Muscle of arm (tissue), 12 donors: ENCODE measurements around the gene PTPN1. TPM values are rescaled to one million over a fixed set of nuclear protein-coding genes. Genes with fewer than 3 reads are reported as not detected.
"Not testable (repeated sequence)": the region's sequence is repeated elsewhere in the genome, so short reads cannot be mapped to it uniquely, and the experiment has no call there.

Source experiments
- DNase-seq: peaks from one replicate; pipeline ENCODE4 v3.0.0-alpha.2; 2013
- polyA plus RNA-seq, 12 donors: library from polyadenylated mRNA; unstranded; fragments of 120-200 nt; gene quantifications; one replicate each; pipeline ENCODE4 v1.2.1, GENCODE V29; 2013; ENCODE audit not compliant: insufficient read length in 12 of 12

PTPN1 gene
- polyA plus RNA-seq, 12 donors, result 16.9 to 22.1 (median 18.5) TPM; not detected in 1

DNA sequence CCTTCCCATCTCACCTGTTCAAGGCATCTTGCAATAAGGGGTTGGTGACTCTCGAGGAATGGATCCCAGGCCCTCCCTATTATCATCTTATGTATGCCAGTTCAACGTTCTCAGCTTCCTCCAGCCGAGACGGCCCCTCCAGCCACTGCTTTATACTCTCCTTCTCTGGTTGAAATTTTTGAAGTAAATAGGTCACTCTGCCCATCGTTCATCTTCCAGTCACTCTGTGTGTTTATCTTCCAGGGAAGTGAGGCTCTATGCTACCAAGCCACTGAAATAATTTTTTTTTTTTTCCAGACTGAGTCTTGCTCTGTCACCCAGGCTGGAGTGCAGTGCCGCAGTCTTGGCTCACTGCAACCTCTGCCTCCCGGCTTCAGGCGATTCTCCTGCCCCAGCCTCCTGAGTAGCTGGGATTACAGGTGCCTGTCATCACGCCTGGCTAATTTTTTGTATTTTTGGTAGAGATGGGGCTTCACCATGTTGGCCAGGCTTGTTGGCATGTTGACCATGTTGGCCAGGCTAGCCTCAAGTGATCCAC is 17.0 kb downstream of the PTPN1 start:
- no peak for DNase-seq

DNA sequence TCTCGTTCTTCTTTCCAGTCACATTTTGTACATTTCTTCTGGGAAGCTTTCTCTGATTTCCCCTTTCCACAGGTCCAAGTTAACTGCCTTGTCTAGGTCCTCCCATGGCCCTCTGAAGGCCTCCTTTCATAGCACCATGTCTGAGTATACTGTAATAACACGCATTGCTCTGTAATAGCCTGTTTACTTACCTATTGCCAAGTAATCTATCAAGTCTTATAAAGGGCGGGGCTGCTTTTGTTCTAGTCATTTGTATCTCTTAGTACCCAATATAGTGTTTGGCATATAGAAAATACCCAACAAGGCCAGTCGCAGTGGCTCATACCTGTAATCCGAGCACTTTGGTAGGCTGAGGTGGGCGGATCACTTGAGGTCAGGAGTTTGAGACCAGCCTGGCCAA is 17.9 kb downstream of the PTPN1 start:
- DNase-seq, result no peak

DNA sequence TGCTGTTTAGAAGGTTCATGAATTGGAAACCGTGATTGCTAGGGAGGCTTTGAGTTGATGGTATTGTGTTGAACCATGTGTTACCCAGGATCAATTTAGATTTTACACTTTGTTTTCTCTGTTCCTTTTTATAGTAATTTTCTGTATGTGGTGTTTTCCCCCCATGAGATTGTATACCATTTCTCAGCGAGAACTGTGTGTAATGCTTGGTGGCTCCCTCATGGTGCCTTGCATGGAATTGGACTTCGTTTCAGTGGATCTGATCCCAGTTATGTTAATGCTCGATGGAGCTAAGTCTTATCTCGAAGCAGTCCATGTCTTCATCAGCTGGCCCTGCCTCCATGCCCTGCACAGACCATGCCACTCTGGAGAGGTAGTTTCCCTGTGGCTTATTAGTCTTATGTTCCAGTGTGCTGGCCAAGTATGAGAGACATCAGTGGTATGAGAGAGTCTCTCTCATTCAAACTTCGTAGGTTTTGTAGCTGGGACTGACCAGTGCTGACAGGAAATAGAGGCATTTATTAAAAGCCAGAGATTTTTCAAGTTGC is 18.7 kb downstream of the PTPN1 start:
- no peak for DNase-seq

- no peak for DNase-seq
These were observed 22.0 kb downstream of the PTPN1 start for GRCh38 chr20:50532221-50532620.

- no peak for DNase-seq
These were observed 22.9 kb downstream of the PTPN1 start for GRCh38 chr20:50533061-50533460.

DNA sequence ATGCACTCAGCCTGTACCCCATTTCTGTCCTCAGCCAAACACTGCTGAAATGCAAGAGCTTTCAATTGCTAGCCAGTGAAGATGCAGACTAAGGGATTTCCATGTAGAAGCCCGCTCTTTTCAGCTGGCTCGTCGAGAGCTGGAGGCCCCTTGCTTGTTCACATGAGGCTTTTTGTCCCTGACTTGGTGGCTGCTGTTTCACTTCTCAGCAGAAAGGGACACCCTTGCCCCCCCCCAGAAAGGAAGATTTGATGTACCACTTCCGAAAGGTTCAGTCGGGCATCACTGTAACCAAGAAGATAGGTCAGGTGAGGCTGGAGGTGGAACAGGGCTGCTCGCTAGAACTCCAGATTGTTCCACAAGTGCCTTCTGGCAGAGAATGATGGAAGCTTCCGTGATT is 23.3 kb downstream of the PTPN1 start:
- no peak for DNase-seq

- no peak for DNase-seq
These were observed 24.4 kb downstream of the PTPN1 start for GRCh38 chr20:50534567-50534966.

GRCh38 chr20:50535162-50535561 is 25.0 kb downstream of the PTPN1 start:
- DNase-seq, result no peak

- DNase-seq, result no peak
These were observed 26.1 kb downstream of the PTPN1 start for GRCh38 chr20:50536333-50536732.

DNA sequence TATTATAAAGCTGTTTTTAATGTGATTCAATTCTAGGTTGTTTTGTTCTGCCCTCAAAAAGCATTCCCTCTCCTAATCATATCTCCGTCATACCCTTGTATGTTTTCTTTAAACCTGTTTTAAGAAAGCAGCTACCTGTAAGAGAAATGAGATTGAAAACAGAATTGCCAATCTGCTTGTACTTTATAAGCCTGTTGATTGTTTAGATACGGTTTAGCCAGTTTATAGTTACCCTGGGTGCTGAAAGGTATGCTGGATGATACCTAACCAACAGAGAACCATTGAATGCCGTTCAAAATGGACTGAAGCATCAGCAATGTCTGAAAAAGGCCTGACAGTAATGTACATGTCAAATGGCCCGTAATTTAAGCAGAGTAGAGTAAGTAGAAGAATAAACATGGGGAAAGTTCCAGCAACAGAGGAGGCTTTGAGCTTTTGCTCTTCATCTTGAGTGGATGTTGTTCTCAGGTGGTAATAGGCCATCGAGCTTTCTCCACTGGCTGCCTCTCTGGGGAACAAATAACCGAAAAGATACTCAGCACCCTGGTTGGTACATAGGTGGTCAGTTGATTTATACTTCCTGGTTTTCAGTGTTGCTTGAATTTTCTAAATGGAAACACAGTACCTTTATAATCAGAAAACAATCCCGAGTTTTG is 27.5 kb downstream of the PTPN1 start:
- no peak for DNase-seq

DNA sequence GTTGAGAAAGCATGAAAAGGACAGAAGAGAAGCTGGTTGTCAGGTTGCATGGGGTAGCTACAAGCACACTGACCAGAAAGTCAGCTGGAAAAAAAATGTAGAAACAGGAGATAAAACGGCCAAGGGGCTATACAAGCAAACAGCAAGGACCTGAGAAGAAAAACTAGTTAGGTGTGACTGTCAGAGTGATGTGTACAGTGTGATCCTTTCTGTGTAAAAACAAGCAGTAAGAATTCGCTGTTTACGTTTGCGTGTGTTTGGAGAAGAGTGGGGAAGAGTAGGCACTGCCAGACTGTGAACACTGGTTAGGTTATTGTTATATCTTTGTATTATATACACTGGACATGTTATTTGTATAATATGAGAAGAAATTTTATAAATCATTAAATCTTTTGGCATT is 28.1 kb downstream of the PTPN1 start:
- no peak for DNase-seq

GRCh38 chr20:50539798-50540197 is 29.6 kb downstream of the PTPN1 start:
- DNase-seq, result not testable (repeated sequence)

- DNase-seq, result no peak
These were observed 30.7 kb downstream of the PTPN1 start for GRCh38 chr20:50540620-50541605.

GRCh38 chr20:50541606-50542041 is 31.4 kb downstream of the PTPN1 start:
- no peak for DNase-seq

GRCh38 chr20:50543326-50543725 is 33.1 kb downstream of the PTPN1 start:
- no peak for DNase-seq

DNA sequence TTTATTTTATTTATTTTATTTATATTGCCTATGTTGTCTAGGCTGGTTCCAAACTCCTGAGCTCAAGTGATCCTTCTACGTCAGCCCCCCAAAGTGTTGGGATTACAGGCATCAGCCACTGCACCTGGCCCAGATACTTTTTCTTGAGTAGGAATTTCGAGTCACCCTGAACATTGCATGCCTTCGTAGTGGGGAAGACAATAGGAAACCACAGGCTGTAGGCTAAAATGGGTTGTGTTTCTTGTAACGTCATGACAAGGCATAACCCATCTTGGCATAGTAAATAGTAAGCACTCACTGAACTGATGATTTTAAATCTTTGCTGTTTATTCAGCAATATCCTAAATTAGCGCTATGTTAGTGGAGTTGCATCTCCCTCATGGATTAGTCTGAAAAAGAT is 34.9 kb downstream of the PTPN1 start:
- DNase-seq, result no peak

GRCh38 chr20:50546729-50547314 is 36.6 kb downstream of the PTPN1 start:
- no peak for DNase-seq

DNA sequence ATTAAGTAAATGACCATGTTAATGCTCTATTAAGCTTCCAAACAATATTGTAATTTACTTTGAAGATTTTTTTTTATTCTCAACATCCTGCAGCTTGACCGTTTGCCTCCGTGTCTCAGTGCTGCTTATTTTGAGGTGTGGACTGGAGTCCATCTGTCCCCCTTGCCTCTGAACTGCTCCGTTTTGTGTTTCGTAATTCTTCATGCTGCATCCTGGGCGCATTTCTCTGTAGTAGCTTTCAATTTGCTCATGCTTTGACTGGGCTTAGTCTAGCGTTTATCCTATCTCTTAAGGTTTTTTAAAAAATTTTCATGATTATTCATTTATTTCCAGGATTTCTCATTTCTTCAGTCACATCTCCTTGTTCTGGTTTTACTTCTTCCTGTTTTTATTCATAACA is 37.8 kb downstream of the PTPN1 start:
- no peak for DNase-seq

DNA sequence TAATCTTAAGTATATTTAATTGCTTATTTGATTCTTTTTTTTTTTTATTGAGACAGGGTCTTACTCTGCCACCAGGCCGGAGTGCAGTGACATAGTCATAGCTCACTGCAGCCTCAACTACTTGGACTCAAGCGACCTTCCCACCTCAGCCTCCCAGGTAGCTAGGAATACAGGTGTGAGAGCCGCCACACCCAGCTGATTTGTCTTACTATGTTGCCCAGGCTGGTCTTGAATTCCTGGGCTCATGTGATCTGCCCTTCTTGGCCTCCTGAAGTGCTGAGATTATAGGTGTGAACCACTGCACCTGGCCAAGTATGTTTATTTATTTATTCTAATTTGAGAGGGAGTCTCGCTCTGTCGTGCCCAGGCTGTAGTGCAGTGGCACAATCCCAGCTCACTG is 38.2 kb downstream of the PTPN1 start:
- DNase-seq, result no peak

DNA sequence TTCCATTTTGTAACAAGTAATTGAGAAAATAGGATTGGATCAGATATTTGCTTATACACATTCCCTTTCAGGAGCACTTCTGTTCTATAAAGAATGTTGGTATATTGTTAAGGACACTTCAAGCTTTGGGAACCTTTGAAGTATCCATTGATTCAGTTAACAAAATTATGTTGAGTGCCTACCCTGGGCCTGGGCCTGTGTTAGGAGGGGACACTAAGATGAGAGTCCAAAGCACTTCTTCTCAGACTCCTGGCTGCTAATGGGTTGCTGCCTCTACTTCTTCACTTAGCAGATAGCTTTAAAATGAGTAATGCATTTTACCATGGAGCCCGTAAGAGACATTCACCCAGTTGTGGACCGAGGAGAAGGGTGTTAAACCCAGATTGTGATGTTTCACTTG is 40.3 kb downstream of the PTPN1 start:
- no peak for DNase-seq

- no peak for DNase-seq
These were observed 41.1 kb downstream of the PTPN1 start for GRCh38 chr20:50551288-50551687.

GRCh38 chr20:50552979-50553378 is 42.8 kb downstream of the PTPN1 start:
- no peak for DNase-seq
